ENCODE data around the gene PCAT6. TPM values are rescaled to one million over a fixed set of nuclear protein-coding genes. Genes with fewer than 3 reads are reported as not detected.
A peak's percentile ranks its signal among the peaks of the same experiment; 100 is the strongest.

Gene PCAT6
- total RNA-seq (2021; fragmentation: NEBNext Ultra II Directional; extraction: Animal tissue kit (Norgen Biotek cat#: 25700)) (4.6 and 6.4 TPM in 2 replicates), polyA plus RNA-seq (2011; rRNA removed) (14.7 and 27.5 TPM in 2 replicates), polyA minus RNA-seq (2011; rRNA and poly(A)+ RNA removed) (1.5 and 3.3 TPM in 2 replicates)
- polyA plus RNA-seq (2011; cell fraction: cytosol; rRNA removed): 10.7 TPM
- polyA plus RNA-seq (2011; cell fraction: nucleus; rRNA removed): 25.7 TPM
- polyA plus RNA-seq (2012, experiment 1 of 2): 12.1 to 14.2 TPM (median 13.3 TPM) in 4 replicates
- polyA plus RNA-seq (2012, experiment 2 of 2): 9.0 TPM
- 21.2 TPM for polyA plus RNA-seq (2013, experiment 1 of 2)
- 19.8 TPM for polyA plus RNA-seq (2013, experiment 2 of 2)
- polyA minus RNA-seq (2011; cell fraction: cytosol; rRNA and poly(A)+ RNA removed): 8.1 TPM
- 14.6 TPM for polyA minus RNA-seq (2011; cell fraction: nucleus; rRNA and poly(A)+ RNA removed)
- long read RNA-seq, experiment 1, partial matches to known transcripts: 0 of 10 reads
- long read RNA-seq, experiment 1, other reads (novel, unspliced or antisense): 8 of 10 reads
- long read RNA-seq, experiment 2: 0 reads

- H3K27ac ChIP-seq (ENCODE audit: low read depth, low read length): peak within 1 kb of the TSS; percentile 67
- H3K79me2 ChIP-seq (ENCODE audit: control insufficient read depth in 1 of 2, insufficient read depth in 2 of 2, low read length in 2 of 2): peaks cover 17 to 34% of the 10 kb centered on the region in 2 experiments
- POLR2A ChIA-PET (ENCODE audit: partially characterized antibody): interaction anchor here (0.6 to 8.4 kb wide), 22 partner anchors 10 to 196 kb away, joined by 3 to 81 read pairs (median 8); partner anchors contain the start of genes CYB5R1, RABIF and TMEM183A
- peak within 1 kb of the TSS; percentile 82; the same call in 1 of the 2 replicates for H2AK5ac ChIP-seq (ENCODE audit: low read depth, low read length)
- no peaks in the 10 kb centered on the region for H4K20me1 ChIP-seq (replicated peaks in 1 of 2; ENCODE audit: control insufficient read depth in 1 of 2, insufficient read depth in 2 of 2, low read length in 2 of 2)
- peaks cover 12 to 22% (median 16%) of the 10 kb centered on the region in 4 experiments for H3K4me1 ChIP-seq (replicated peaks in 1 of 4; ENCODE audit: control insufficient read depth in 3 of 4, insufficient read depth in 4 of 4, low read length in 3 of 4)
- peaks cover 14% of the 10 kb centered on the region for H3K23me2 ChIP-seq (ENCODE audit: low read depth, low read length)
- H4K5ac ChIP-seq (ENCODE audit: insufficient read length, low read depth, low read length): peak within 1 kb of the TSS; percentile 14
- H3K79me1 ChIP-seq (ENCODE audit: low read depth, low read length): no peaks in the 10 kb centered on the region
- H2BK5ac ChIP-seq (ENCODE audit: low read depth, low read length): peak within 1 kb of the TSS; percentile 82
- CTCF ChIA-PET (ENCODE audit: partially characterized antibody): interaction anchor here (0.6 to 4.9 kb wide), 7 partner anchors 8 to 192 kb away, joined by 3 to 41 read pairs (median 4); no protein-coding TSS in a partner anchor
- H2BK20ac ChIP-seq (ENCODE audit: low read length): no peak within 1 kb of the TSS
- peak within 1 kb of the TSS; percentile 94 for H2BK12ac ChIP-seq (ENCODE audit: low read depth, low read length)
- H2AFZ ChIP-seq (ENCODE audit: low read length): 0 out of 2 replicates have a peak within 1 kb of the TSS, but pooled peaks have one; percentile 86
- DNase-seq (ENCODE audit: low read depth in 1 of 2, low spot score in 2 of 2) (peak; percentile 93 to 96), FAIRE-seq (no peak)
- H2BK120ac ChIP-seq (replicated peaks; ENCODE audit: low read depth, low read length): peak within 1 kb of the TSS; percentile 47
- peak within 1 kb of the TSS; percentile 76 for H2BK15ac ChIP-seq (ENCODE audit: low read length)
- H3K4me2 ChIP-seq (ENCODE audit: insufficient read depth in 1 of 2, low read depth in 2 of 2, low read length in 2 of 2): peak within 1 kb of the TSS; percentile 97 to 99
- peak within 1 kb of the TSS; percentile 80 for H3K18ac ChIP-seq (ENCODE audit: extremely low read depth, low read length)
- no peak within 1 kb of the TSS for H3K14ac ChIP-seq (ENCODE audit: insufficient read length)
- H3K23ac ChIP-seq (ENCODE audit: insufficient read length): no peak within 1 kb of the TSS
- H3K56ac ChIP-seq (replicated peaks; ENCODE audit: insufficient read length, low read depth, low read length): no peak within 1 kb of the TSS
- H3K9me3 ChIP-seq (ENCODE audit: insufficient read depth in 2 of 2, low read depth in 1 of 2, low read length in 1 of 2): no peaks in the 10 kb centered on the region
- WGBS, 2 experiments (ENCODE audit: extremely low coverage in 1 of 2, insufficient coverage in 1 of 2, insufficient read length in 1 of 2, insufficient replicate concordance in 2 of 2, low coverage in 1 of 2, low lambda C conversion rate in 2 of 2, missing lambda C conversion rate in 1 of 2): 1% methylated on average over 53 of the region's 53 CpGs; no CpG with 5 or more reads in 1 of the 2 experiments
- peak within 1 kb of the TSS; percentile 74 to 93 (median 84) for H3K4me3 ChIP-seq (ENCODE audit: extremely low read depth in 1 of 4, insufficient read depth in 2 of 4, low read depth in 3 of 4, low read length in 4 of 4)
- H3K36me3 ChIP-seq (ENCODE audit: control insufficient read depth in 2 of 4, insufficient read depth in 4 of 4, low read length in 3 of 4): no peaks in the 10 kb centered on the region
- peak within 1 kb of the TSS; percentile 61 for H3K4ac ChIP-seq (replicated peaks; ENCODE audit: insufficient read length, low read depth, low read length)
- peak within 1 kb of the TSS; percentile 77 for H4K8ac ChIP-seq (ENCODE audit: extremely low read depth, insufficient read depth, low read length)
- H3K27me3 ChIP-seq (replicated peaks in 1 of 4; ENCODE audit: control insufficient read depth in 3 of 4, extremely low read depth in 1 of 4, insufficient read depth in 3 of 4, low read length in 3 of 4): peaks cover 0 to 5% (median 2%) of the 10 kb centered on the region in 4 experiments; a peak in 2 of 7 replicates
- H4K91ac ChIP-seq (replicated peaks; ENCODE audit: insufficient read length, low read length): peak within 1 kb of the TSS; percentile 72
- peak within 1 kb of the TSS; percentile 72 to 84 (median 78) for H3K9ac ChIP-seq (replicated peaks in 1 of 4; ENCODE audit: extremely low read depth in 1 of 4, low read depth in 3 of 4, low read length in 3 of 4)
- no peak for TF ChIP-seq SP2 (IDR thresholded peaks at IDR 0.05; ENCODE audit: low read length)
- TF ChIP-seq POLR2AphosphoS5 (IDR thresholded peaks at IDR 0.05; ENCODE audit: low read depth, low read length): peak; percentile 62
These were observed at the start of gene PCAT6 for GRCh38 chr1:202810615-202811295. Gene PCAT6, plus strand, starts transcription at chr1:202810954.
